ENCODE results near the gene IFI27L2. TPM values are rescaled to one million over a fixed set of nuclear protein-coding genes. Genes with fewer than 3 reads are reported as not detected.
"Not testable (repeated sequence)": the region's sequence is repeated elsewhere in the genome, so short reads cannot be mapped to it uniquely, and the experiment has no call there.

IFI27L2 gene
- 76.5 and 135 TPM in 2 replicates for total RNA-seq (2014; rRNA removed; shearing (Covaris generic))

- DNase-seq (ENCODE audit: low read depth) = peak; percentile 76
Observed at GRCh38 chr14:94129111-94129757, at the start of gene IFI27L2. Gene IFI27L2 (minus strand): TSS chr14:94129604. CDS start chr14:94129564, 40 bp downstream.

GRCh38 chr14:94177806-94178205, 48.4 kb upstream of the IFI27L2 start:
- no peak for DNase-seq (ENCODE audit: low read depth)

GRCh38 chr14:94176808-94177207, 47.4 kb upstream of the IFI27L2 start:
- no peak for DNase-seq (ENCODE audit: low read depth)

GRCh38 chr14:94175747-94176146, 46.3 kb upstream of the IFI27L2 start:
- no peak for DNase-seq (ENCODE audit: low read depth)

GRCh38 chr14:94175011-94175745, 45.8 kb upstream of the IFI27L2 start:
- no peak for DNase-seq (ENCODE audit: low read depth)

GRCh38 chr14:94174604-94175010, 45.2 kb upstream of the IFI27L2 start:
- no peak for DNase-seq (ENCODE audit: low read depth)

GRCh38 chr14:94173885-94174603, 44.6 kb upstream of the IFI27L2 start, which contains the start of gene PPP4R4:
Gene PPP4R4 (plus strand): TSS chr14:94174322. CDS start chr14:94174466, 144 bp downstream.
- DNase-seq (ENCODE audit: low read depth) = peak; percentile 69

- peak; percentile 10 for DNase-seq (ENCODE audit: low read depth)
Observed at GRCh38 chr14:94173471-94173884, 44.1 kb upstream of the IFI27L2 start.

- no peak for DNase-seq (ENCODE audit: low read depth)
Observed at GRCh38 chr14:94172545-94172944, 43.1 kb upstream of the IFI27L2 start.

- DNase-seq (ENCODE audit: low read depth) = peak; percentile 17
Observed at GRCh38 chr14:94171208-94171607, 41.8 kb upstream of the IFI27L2 start.

- DNase-seq (ENCODE audit: low read depth) = no peak
Observed at GRCh38 chr14:94170136-94170535, 40.7 kb upstream of the IFI27L2 start.

GRCh38 chr14:94165744-94166143, 36.3 kb upstream of the IFI27L2 start:
- DNase-seq (ENCODE audit: low read depth) = no peak

- no peak for DNase-seq (ENCODE audit: low read depth)
Observed at GRCh38 chr14:94164685-94165431, 35.5 kb upstream of the IFI27L2 start.

GRCh38 chr14:94163796-94164195, 34.4 kb upstream of the IFI27L2 start:
- peak; percentile 8 for DNase-seq (ENCODE audit: low read depth)

GRCh38 chr14:94162466-94162865, 33.1 kb upstream of the IFI27L2 start:
- no peak for DNase-seq (ENCODE audit: low read depth)

GRCh38 chr14:94161981-94162380, 32.6 kb upstream of the IFI27L2 start:
- no peak for DNase-seq (ENCODE audit: low read depth)

- DNase-seq (ENCODE audit: low read depth) = no peak
Observed at GRCh38 chr14:94161058-94161457, 31.7 kb upstream of the IFI27L2 start.

GRCh38 chr14:94158239-94158883, 29.0 kb upstream of the IFI27L2 start:
- no peak for DNase-seq (ENCODE audit: low read depth)

GRCh38 chr14:94157197-94157596, 27.8 kb upstream of the IFI27L2 start:
- no peak for DNase-seq (ENCODE audit: low read depth)

GRCh38 chr14:94156143-94156542, 26.7 kb upstream of the IFI27L2 start:
- not testable (repeated sequence) for DNase-seq (ENCODE audit: low read depth)

- DNase-seq (ENCODE audit: low read depth) = no peak
Observed at GRCh38 chr14:94153750-94154342, 24.4 kb upstream of the IFI27L2 start.

All from M059J (cell line).